Stomach (tissue), 9 donors: ENCODE measurements around the gene CCDC192. TPM values are rescaled to one million over a fixed set of nuclear protein-coding genes. Genes with fewer than 3 reads are reported as not detected.
"Not testable (repeated sequence)": the region's sequence is repeated elsewhere in the genome, so short reads cannot be mapped to it uniquely, and the experiment has no call there.

ENCODE experiments used
- DNase-seq, 2 donors: peaks; one replicate each; pipeline versions ENCODE4 v3.0.0 to v3.0.0-alpha.2; 2013 to 2019
- H3K27ac ChIP-seq, 5 donors: fragments of 200-600 bp in 4 of 5; sonication (generic) in 4 of 5; one replicate each; pipeline ENCODE4 v1.5.1; 2013 to 2019; ENCODE audit warnings: mild to moderate bottlenecking in 1 of 5, moderate library complexity in 1 of 5
- H3K27me3 ChIP-seq, 3 donors: fragments of 200-600 bp; sonication (generic); one replicate each; pipeline ENCODE4 v1.5.1; 2017 to 2019; ENCODE audit warnings: mixed run types in 1 of 3
- H3K36me3 ChIP-seq, 4 donors: fragments of 200-600 bp; sonication (generic); 1 replicate in 3 of 4; 2 replicates in 1 of 4; pipeline ENCODE4 v1.5.1; 2016 to 2019
- H3K4me1 ChIP-seq, 4 donors: fragments of 200-600 bp; sonication (generic); one replicate each; pipeline ENCODE4 v1.5.1; 2016 to 2019
- H3K4me3 ChIP-seq, 4 donors: fragments of 200-600 bp; sonication (generic) in 3 of 4; one replicate each; pipeline ENCODE4 v1.5.1; 2016 to 2019; ENCODE audit warnings: mild to moderate bottlenecking in 1 of 4
- H3K9me3 ChIP-seq, 4 donors: fragments of 200-600 bp; sonication (generic); one replicate each; pipeline ENCODE4 v1.5.1; 2016 to 2019
- CTCF ChIP-seq, 7 experiments: fragments of 450-650 bp in 4 of 7; fragments of 200-600 bp in 3 of 7; sonication (generic) in 3 of 7; IDR thresholded peaks; one replicate each; pipeline ENCODE4 v1.5.1; 2016 to 2019; ENCODE audit warnings: antibody characterized with exemption in 7 of 7, control low read depth in 2 of 7, mild to moderate bottlenecking in 1 of 7
- EP300 ChIP-seq: sonication (generic); formaldehyde crosslinking; IDR thresholded peaks from one replicate; pipeline ENCODE4 v1.6.1; 2017; ENCODE audit warnings: antibody characterized with exemption
- POLR2A ChIP-seq, 4 donors: fragments of 450-650 bp; IDR thresholded peaks; one replicate each; pipeline ENCODE4 v1.6.1; 2016; ENCODE audit warnings: antibody characterized with exemption in 4 of 4, control low read depth in 2 of 4, mild to moderate bottlenecking in 1 of 4, moderate library complexity in 1 of 4
- POLR2AphosphoS5 ChIP-seq, 3 donors: sonication (generic); formaldehyde crosslinking; IDR thresholded peaks; one replicate each; pipeline ENCODE4 v1.6.1; 2016; ENCODE audit warnings: antibody characterized with exemption in 3 of 3
- WGBS, 5 donors: extraction: QIAGEN DNeasy Blood & Tissue Kit in 3 of 5; methylation state at CpG; one replicate each; pipeline versions ENCODE4 v1.1.5 to v1.1.7; 2013 to 2018; 5-methylcytosine and 5-hydroxymethylcytosine counted together
- intact Hi-C: fragments of 100-400 bp; cut with DNase I; formaldehyde crosslinking; loops from one replicate; pipeline ENCODE4 v1.15.1; 2023; ENCODE audit warnings: low total_unique reads
- polyA plus RNA-seq, 3 donors: library from polyadenylated mRNA; stranded (reverse); fragments of 200-250 nt; gene quantifications; one replicate each; pipeline ENCODE4 v1.2.3, GENCODE V29; 2013
- total RNA-seq, 5 donors: library from RNA; depleted of rRNA; stranded (reverse); fragments of >200 nt; gene quantifications; one replicate each; pipeline versions ENCODE4 v1.1.0 to v1.2.3, GENCODE V29; 2014 to 2016
- donor health status: healthy with polysubstance abuse.
- donor health status: Bipolar disorder and iron deficiency.
- donor health status: healthy.

Gene CCDC192
- total and polyA plus RNA-seq, 8 donors: 0.10 to 2.2 TPM; not detected in 6

GRCh38 chr5:127666043-127666716, 37.0 kb upstream of the CCDC192 start:
- no peak for TF ChIP-seq POLR2AphosphoS5 (IDR thresholded peaks at IDR 0.05)
- no peak for TF ChIP-seq EP300
- no peak for TF ChIP-seq POLR2A (IDR thresholded peaks at IDR 0.05)
- no peak for TF ChIP-seq CTCF (IDR thresholded peaks at IDR 0.05)
- peak overlapping the region in 1 of 5 donors; percentile 5 for H3K27ac ChIP-seq
- peaks cover 0 to 47% (median 22%) of the 10 kb centered on the region in 4 donors for H3K4me1 ChIP-seq
- no peaks in the 10 kb centered on the region for H3K36me3 ChIP-seq
- H3K4me3 ChIP-seq: no peak overlapping the region
- WGBS, 5 donors: 62 to 74% (median 71%) methylated on average over 3 of the region's 3 CpGs
- DNase-seq: no peak
- H3K27me3 ChIP-seq: no peaks in the 10 kb centered on the region
- intact Hi-C loops: no loop called here
- H3K9me3 ChIP-seq: no peaks in the 10 kb centered on the region

GRCh38 chr5:127667926-127668325, 35.3 kb upstream of the CCDC192 start:
- no peaks in the 10 kb centered on the region for H3K27me3 ChIP-seq
- WGBS, 5 donors: 12 to 29% (median 14%) methylated on average over 3 of the region's 3 CpGs
- peaks cover 0 to 47% (median 22%) of the 10 kb centered on the region in 4 donors for H3K4me1 ChIP-seq
- TF ChIP-seq CTCF (IDR thresholded peaks at IDR 0.05): no peak
- TF ChIP-seq POLR2A (IDR thresholded peaks at IDR 0.05): no peak
- TF ChIP-seq POLR2AphosphoS5 (IDR thresholded peaks at IDR 0.05): no peak
- no peak for TF ChIP-seq EP300
- H3K9me3 ChIP-seq: no peaks in the 10 kb centered on the region
- DNase-seq: no peak
- no peak overlapping the region for H3K4me3 ChIP-seq
- H3K36me3 ChIP-seq: no peaks in the 10 kb centered on the region
- H3K27ac ChIP-seq: peak overlapping the region in 1 of 5 donors; percentile 33
- intact Hi-C loops: no loop called here

- H3K4me3 ChIP-seq: no peak overlapping the region
- no peak for DNase-seq
- H3K27ac ChIP-seq: no peak overlapping the region
- WGBS, 5 donors: 85 to 93% (median 89%) methylated on average over 6 of the region's 6 CpGs
- intact Hi-C loops: no loop called here
- H3K4me1 ChIP-seq: peaks cover 0 to 23% (median 12%) of the 10 kb centered on the region in 4 donors
- no peaks in the 10 kb centered on the region for H3K27me3 ChIP-seq
- H3K9me3 ChIP-seq: no peaks in the 10 kb centered on the region
- no peaks in the 10 kb centered on the region for H3K36me3 ChIP-seq
- TF ChIP-seq POLR2AphosphoS5 (IDR thresholded peaks at IDR 0.05) (no peak), EP300 (no peak), POLR2A (IDR thresholded peaks at IDR 0.05) (no peak), CTCF (IDR thresholded peaks at IDR 0.05) (no peak)
Measured at GRCh38 chr5:127671218-127671617, 32.0 kb upstream of the CCDC192 start.

- H3K27me3 ChIP-seq: no peaks in the 10 kb centered on the region
- H3K9me3 ChIP-seq: no peaks in the 10 kb centered on the region
- no peak overlapping the region for H3K27ac ChIP-seq
- no peak overlapping the region for H3K4me3 ChIP-seq
- TF ChIP-seq POLR2A (IDR thresholded peaks at IDR 0.05) (no peak), CTCF (IDR thresholded peaks at IDR 0.05) (no peak)
- WGBS, 5 donors: 72 to 88% (median 76%) methylated on average over 2 of the region's 2 CpGs
- H3K36me3 ChIP-seq: no peaks in the 10 kb centered on the region
- no peak for DNase-seq
- H3K4me1 ChIP-seq: peaks cover 0 to 5% (median 2%) of the 10 kb centered on the region in 4 donors
- intact Hi-C loops: no loop called here
Measured at GRCh38 chr5:127673117-127673800, 29.9 kb upstream of the CCDC192 start.

GRCh38 chr5:127676951-127677350, 26.2 kb upstream of the CCDC192 start:
- H3K4me3 ChIP-seq, H3K4me1 ChIP-seq, H3K9me3 ChIP-seq, DNase-seq, H3K36me3 ChIP-seq, H3K27me3 ChIP-seq, H3K27ac ChIP-seq, intact Hi-C loops: not testable (repeated sequence)

- WGBS, 5 donors: 79 to 87% (median 81%) methylated on average over 3 of the region's 3 CpGs
- DNase-seq, H3K4me1 ChIP-seq, intact Hi-C loops, H3K27me3 ChIP-seq, H3K9me3 ChIP-seq, H3K27ac ChIP-seq, H3K4me3 ChIP-seq, H3K36me3 ChIP-seq: not testable (repeated sequence)
Measured at GRCh38 chr5:127679691-127680330, 23.4 kb upstream of the CCDC192 start.
